Adrenal gland (tissue), 12 donors: ENCODE measurements around the gene NCLN. TPM values are rescaled to one million over a fixed set of nuclear protein-coding genes. Genes with fewer than 3 reads are reported as not detected.

Experiments
- DNase-seq, 7 donors: peaks; one replicate each; pipeline ENCODE4 v3.0.0-alpha.2; 2019 to 2020
- H3K27ac ChIP-seq, 5 donors: fragments of 200-600 bp; sonication (generic) in 4 of 5; 1 replicate in 3 of 5; 2 replicates in 2 of 5; pipeline versions ENCODE4 v1.5.1 to v1.8.0; 2016 to 2020; ENCODE audit warnings: mild to moderate bottlenecking in 1 of 5
- H3K27me3 ChIP-seq: fragments of 200-600 bp; 2 replicates; pipeline ENCODE4 v1.8.0; 2021
- H3K36me3 ChIP-seq, 2 donors: fragments of 200-600 bp; replicated peaks in 1 of 2; 1 replicate in 1 of 2; 2 replicates in 1 of 2; pipeline versions ENCODE4 v1.5.1 to v1.8.0; 2018 to 2022
- H3K4me1 ChIP-seq, 2 donors: fragments of 200-600 bp; replicated peaks in 1 of 2; 1 replicate in 1 of 2; 2 replicates in 1 of 2; pipeline versions ENCODE4 v1.5.1 to v1.8.0; 2018 to 2021
- H3K4me3 ChIP-seq, 4 donors: fragments of 200-600 bp; sonication (generic) in 3 of 4; one replicate each; pipeline ENCODE4 v1.5.1; 2016 to 2018
- H3K9me3 ChIP-seq, 3 donors: fragments of 200-600 bp; sonication (generic) in 1 of 3; replicated peaks in 1 of 3; 1 replicate in 2 of 3; 2 replicates in 1 of 3; pipeline versions ENCODE4 v1.5.1 to v1.8.0; 2016 to 2021
- CTCF ChIP-seq, 6 experiments: fragments of 450-650 bp in 4 of 6; fragments of 200-600 bp in 2 of 6; sonication (generic) in 1 of 6; IDR thresholded peaks; 1 replicate in 5 of 6; 2 replicates in 1 of 6; pipeline versions ENCODE4 v1.5.1 to v1.8.0; 2016 to 2021; ENCODE audit warnings: antibody characterized with exemption in 6 of 6, mild to moderate bottlenecking in 2 of 6, moderate library complexity in 1 of 6
- POLR2A ChIP-seq, 2 donors: fragments of 450-650 bp; IDR thresholded peaks; one replicate each; pipeline ENCODE4 v1.6.1; 2017; ENCODE audit warnings: antibody characterized with exemption in 2 of 2, mild to moderate bottlenecking in 2 of 2, moderate library complexity in 1 of 2
- WGBS, 4 donors: extraction: QIAGEN DNeasy Blood & Tissue Kit in 2 of 4; methylation state at CpG; one replicate each; pipeline versions ENCODE4 v1.1.5 to v1.1.7; 2013 to 2017; 5-methylcytosine and 5-hydroxymethylcytosine counted together
- intact Hi-C, 2 donors: fragments of 100-400 bp; cut with DNase I; formaldehyde crosslinking; loops; one replicate each; pipeline versions ENCODE4 v1.14.1 to v1.15.0; 2022 to 2023
- polyA plus RNA-seq, 3 donors: library from polyadenylated mRNA; stranded (reverse); fragments of 200-250 nt in 2 of 3; fragments of 350-450 nt in 1 of 3; fragmentation: Illumina TruSeq in 1 of 3; extraction: RNeasy Lipid Tissue Mini Kit (QIAGEN cat#74804) in 1 of 3; gene quantifications; one replicate each; pipeline ENCODE4 v1.2.3, GENCODE V29; 2013 to 2014
- total RNA-seq, 9 donors: library from RNA; depleted of rRNA in 4 of 9; stranded (reverse); fragments of >200 nt in 4 of 9; fragments of 120-200 nt in 1 of 9; fragmentation: NEBNext Ultra II Directional in 1 of 9; extraction: Animal tissue kit (Norgen Biotek cat#: 25700) in 1 of 9; gene quantifications; one replicate each; pipeline versions ENCODE4 v1.1.0 to v1.2.4, GENCODE V29; 2013 to 2023
- donor health status: healthy with polysubstance abuse.
- donor health status: Bipolar disorder and iron deficiency.
- donor health status: DM: yes; HTN: yes; CAD: no.
- donor health status: DM: no; HTN: no; CAD: no.
- donor health status: DM: no; HTN: no; CAD: no.
- donor health status: DM: yes; HTN: yes; CAD: no.

The NCLN gene
- total and polyA plus RNA-seq, 12 donors, result 51.5 to 193 (median 94.0) TPM

GRCh38 chr19:3175781-3176714, 9.7 kb upstream of the NCLN start:
- intact Hi-C loops, result no loop called here
- no peak for DNase-seq
- Histone ChIP-seq H3K36me3 (no peaks in the 10 kb centered on the region), H3K27me3 (no peaks in the 10 kb centered on the region), H3K4me3 (no peak overlapping the region), H3K27ac (no peak overlapping the region), H3K4me1 (no peaks in the 10 kb centered on the region), H3K9me3 (no peaks in the 10 kb centered on the region)
- TF ChIP-seq CTCF (IDR thresholded peaks at IDR 0.05), result no peak
- no peak for TF ChIP-seq POLR2A (IDR thresholded peaks at IDR 0.05)
- WGBS, 4 donors, result 58 to 66% (median 60%) methylated on average over 13 to 17 of the region's 17 CpGs

GRCh38 chr19:3176715-3177501, 8.8 kb upstream of the NCLN start:
- Histone ChIP-seq H3K27me3 (no peaks in the 10 kb centered on the region), H3K4me3 (no peak overlapping the region), H3K9me3 (no peaks in the 10 kb centered on the region), H3K4me1 (no peaks in the 10 kb centered on the region), H3K36me3 (no peaks in the 10 kb centered on the region), H3K27ac (no peak overlapping the region)
- intact Hi-C loops, result no loop called here
- DNase-seq, result peak in 1 of 7 donors; percentile 16
- 69 to 88% (median 72%) methylated on average over 5 to 11 of the region's 11 CpGs for WGBS, 4 donors
- TF ChIP-seq POLR2A (IDR thresholded peaks at IDR 0.05) (no peak), CTCF (IDR thresholded peaks at IDR 0.05) (no peak)

- intact Hi-C loops, result no loop called here
- Histone ChIP-seq H3K36me3 (no peaks in the 10 kb centered on the region), H3K27me3 (no peaks in the 10 kb centered on the region), H3K9me3 (no peaks in the 10 kb centered on the region), H3K4me1 (no peaks in the 10 kb centered on the region), H3K4me3 (no peak within 1 kb of the TSS), H3K27ac (peak within 1 kb of the TSS in 2 of 5 donors; percentile 12 to 52)
- TF ChIP-seq CTCF (IDR thresholded peaks at IDR 0.05) (no peak), POLR2A (IDR thresholded peaks at IDR 0.05) (no peak)
- 55 to 68% (median 61%) methylated on average over 12 to 42 of the region's 42 CpGs for WGBS, 4 donors
- DNase-seq, result peak in 1 of 7 donors; percentile 15
Observed at GRCh38 chr19:3178377-3178972, 7.3 kb upstream of the NCLN start, which contains the start of gene S1PR4. S1PR4 (plus strand) TSS chr19:3178769; CDS start chr19:3178793, 24 bp downstream.
